AG04450 (cell line): ENCODE measurements around the gene DOK6. TPM values are rescaled to one million over a fixed set of nuclear protein-coding genes. Genes with fewer than 3 reads are reported as not detected.

Experiments
- CTCF ChIA-PET: fragments of 300-600, 350-600 bp; formaldehyde crosslinking; extraction: SDS; loops from one replicate; lab custom pipeline; 2022; ENCODE audit warnings: antibody characterized with exemption, inconsistent platforms; lab: Charles Lee
- POLR2A ChIA-PET: fragments of 350-600 bp; formaldehyde crosslinking; extraction: SDS; loops from one replicate; lab custom pipeline; 2021; ENCODE audit warnings: antibody characterized with exemption, inconsistent platforms; lab: Yijun Ruan, JAX
- DNase-seq: peaks from one replicate; pipeline ENCODE4 v3.0.0-alpha.2; 2011; ENCODE audit warnings: low read depth, low spot score
- H3K27ac ChIP-seq: one replicate; pipeline ENCODE4 v1.5.1; 2012; ENCODE audit warnings: low read depth, low read length, control low read depth
- H3K27me3 ChIP-seq: one replicate; pipeline ENCODE4 v1.6.0; 2012; ENCODE audit warnings: low read length; ENCODE audit not compliant: control insufficient read depth, insufficient read depth
- H3K4me3 ChIP-seq: 2 replicates; pipeline ENCODE4 v1.5.1; 2011; ENCODE audit warnings: mild to moderate bottlenecking, low read depth, low read length, control low read depth
- H3K9me3 ChIP-seq: 2 replicates; pipeline ENCODE4 v1.5.1; 2012; ENCODE audit warnings: low read length; ENCODE audit not compliant: control insufficient read depth, insufficient read depth
- CTCF ChIP-seq: IDR thresholded peaks from 2 replicates; pipeline ENCODE4 v1.5.1; 2011; ENCODE audit warnings: low read depth, low read length, control low read depth, inconsistent platforms
- polyA plus RNA-seq: library from polyadenylated mRNA; depleted of rRNA; stranded (reverse); fragments of >200 nt; gene quantifications from 2 replicates; pipeline ENCODE4 v1.2.3, GENCODE V29; 2011

DOK6 gene
- polyA plus RNA-seq, 1 experiment = 0.16 TPM

GRCh38 chr18:69689121-69689759 lies 288.6 kb downstream of the DOK6 start:
- CTCF ChIA-PET = no interaction called here
- Histone ChIP-seq H3K27me3 (no peaks in the 10 kb centered on the region), H3K9me3 (no peaks in the 10 kb centered on the region), H3K27ac (no peak overlapping the region), H3K4me3 (no peak overlapping the region)
- no peak for DNase-seq
- TF ChIP-seq CTCF = no peak
- POLR2A ChIA-PET = no interaction called here

- CTCF ChIA-PET = no interaction called here
- no peaks in the 10 kb centered on the region for H3K9me3 ChIP-seq
- DNase-seq = no peak
- H3K27ac ChIP-seq = no peak overlapping the region
- no peaks in the 10 kb centered on the region for H3K27me3 ChIP-seq
- no peak for TF ChIP-seq CTCF
- no peak overlapping the region for H3K4me3 ChIP-seq
- POLR2A ChIA-PET = no interaction called here
Measured at GRCh38 chr18:69691008-69691760, 290.5 kb downstream of the DOK6 start.

GRCh38 chr18:69697069-69697468 lies 296.4 kb downstream of the DOK6 start:
- H3K9me3 ChIP-seq = no peaks in the 10 kb centered on the region
- no peak overlapping the region for H3K4me3 ChIP-seq
- H3K27me3 ChIP-seq = no peaks in the 10 kb centered on the region
- H3K27ac ChIP-seq = no peak overlapping the region
- DNase-seq = no peak
- ChIA-PET CTCF (no interaction called here), POLR2A (no interaction called here)
- TF ChIP-seq CTCF = no peak

GRCh38 chr18:69697689-69698088 lies 297.0 kb downstream of the DOK6 start:
- TF ChIP-seq CTCF = no peak
- ChIA-PET POLR2A (no interaction called here), CTCF (no interaction called here)
- Histone ChIP-seq H3K9me3 (no peaks in the 10 kb centered on the region), H3K4me3 (no peak overlapping the region), H3K27ac (no peak overlapping the region), H3K27me3 (no peaks in the 10 kb centered on the region)
- DNase-seq = no peak

GRCh38 chr18:69701305-69701704 lies 300.6 kb downstream of the DOK6 start:
- CTCF ChIA-PET = no interaction called here
- no peaks in the 10 kb centered on the region for H3K9me3 ChIP-seq
- H3K4me3 ChIP-seq = no peak overlapping the region
- no peak overlapping the region for H3K27ac ChIP-seq
- POLR2A ChIA-PET = no interaction called here
- no peak for TF ChIP-seq CTCF
- no peaks in the 10 kb centered on the region for H3K27me3 ChIP-seq
- no peak for DNase-seq
